Liver (tissue), 3 donors: ENCODE results near the gene ZNF664.

Source experiments
- CTCF ChIP-seq: fragments of 150-350 bp; IDR thresholded peaks from 2 replicates; pipeline ENCODE4 v1.5.1; 2017; ENCODE audit warnings: improper control_type of control experiment, low read depth, low read length; ENCODE audit not compliant: missing input control
- MAX ChIP-seq: IDR thresholded peaks from 2 replicates; pipeline ENCODE4 v1.6.1; 2016; ENCODE audit warnings: antibody characterized with exemption
- RAD21 ChIP-seq, 2 donors: IDR thresholded peaks; 2 replicates each; pipeline ENCODE4 v1.6.1; 2016; ENCODE audit warnings: antibody characterized with exemption in 2 of 2, mild to moderate bottlenecking in 2 of 2
- REST ChIP-seq: IDR thresholded peaks from 2 replicates; pipeline ENCODE4 v1.6.1; 2016; ENCODE audit warnings: antibody characterized with exemption, mild to moderate bottlenecking
- SP1 ChIP-seq: IDR thresholded peaks from 2 replicates; pipeline ENCODE4 v1.6.1; 2018; ENCODE audit warnings: antibody characterized with exemption, mild to moderate bottlenecking
- TAF1 ChIP-seq: conservative IDR thresholded peaks from 2 replicates; pipeline ENCODE4 v1.6.1; 2016; ENCODE audit warnings: antibody characterized with exemption, mild to moderate bottlenecking
- YY1 ChIP-seq: IDR thresholded peaks from 2 replicates; pipeline ENCODE4 v1.6.1; 2016; ENCODE audit warnings: antibody characterized with exemption, mild to moderate bottlenecking
- ZBTB33 ChIP-seq: IDR thresholded peaks from 2 replicates; pipeline ENCODE4 v1.6.1; 2016; ENCODE audit warnings: antibody characterized with exemption
- donor health status: healthy.
- donor health status: healthy.

GRCh38 chr12:123960029-123960735, 12.8 kb upstream of the ZNF664 start:
- no peak for TF ChIP-seq CTCF
- TF ChIP-seq YY1, result no peak
- TF ChIP-seq TAF1, result no peak
- TF ChIP-seq REST, result no peak
- TF ChIP-seq SP1, result no peak
- no peak for TF ChIP-seq RAD21 (IDR thresholded peaks at IDR 0.05)
- no peak for TF ChIP-seq ZBTB33
- no peak for TF ChIP-seq MAX
